Measurements from ENCODE around the gene CXXC5.

- no peak for TF ChIP-seq POLR2A (IDR thresholded peaks at IDR 0.05)
- TF ChIP-seq, protein P1, sequence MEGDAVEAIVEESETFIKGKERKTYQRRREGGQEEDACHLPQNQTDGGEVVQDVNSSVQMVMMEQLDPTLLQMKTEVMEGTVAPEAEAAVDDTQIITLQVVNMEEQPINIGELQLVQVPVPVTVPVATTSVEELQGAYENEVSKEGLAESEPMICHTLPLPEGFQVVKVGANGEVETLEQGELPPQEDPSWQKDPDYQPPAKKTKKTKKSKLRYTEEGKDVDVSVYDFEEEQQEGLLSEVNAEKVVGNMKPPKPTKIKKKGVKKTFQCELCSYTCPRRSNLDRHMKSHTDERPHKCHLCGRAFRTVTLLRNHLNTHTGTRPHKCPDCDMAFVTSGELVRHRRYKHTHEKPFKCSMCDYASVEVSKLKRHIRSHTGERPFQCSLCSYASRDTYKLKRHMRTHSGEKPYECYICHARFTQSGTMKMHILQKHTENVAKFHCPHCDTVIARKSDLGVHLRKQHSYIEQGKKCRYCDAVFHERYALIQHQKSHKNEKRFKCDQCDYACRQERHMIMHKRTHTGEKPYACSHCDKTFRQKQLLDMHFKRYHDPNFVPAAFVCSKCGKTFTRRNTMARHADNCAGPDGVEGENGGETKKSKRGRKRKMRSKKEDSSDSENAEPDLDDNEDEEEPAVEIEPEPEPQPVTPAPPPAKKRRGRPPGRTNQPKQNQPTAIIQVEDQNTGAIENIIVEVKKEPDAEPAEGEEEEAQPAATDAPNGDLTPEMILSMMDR (IDR thresholded peaks at IDR 0.05), result no peak
These were observed 15.3 kb downstream of the CXXC5 start for GRCh38 chr5:139663207-139664085.
